Hepatocyte (in vitro differentiated cells): ENCODE results near the gene RPS6KA2.

Experiments used
- EZH2 ChIP-seq: fragments of 200-600 bp; sonication (generic); IDR thresholded peaks from 2 replicates; pipeline ENCODE4 v1.6.1; 2016; ENCODE audit warnings: antibody characterized with exemption, mild to moderate bottlenecking, borderline replicate concordance
- TF ChIP-seq, protein P1 (sequence below): fragments of 200-600 bp; sonication (generic); IDR thresholded peaks from 2 replicates; pipeline ENCODE4 v1.5.1; 2016; ENCODE audit warnings: antibody characterized with exemption, mild to moderate bottlenecking; ENCODE audit not compliant: poor library complexity

DNA sequence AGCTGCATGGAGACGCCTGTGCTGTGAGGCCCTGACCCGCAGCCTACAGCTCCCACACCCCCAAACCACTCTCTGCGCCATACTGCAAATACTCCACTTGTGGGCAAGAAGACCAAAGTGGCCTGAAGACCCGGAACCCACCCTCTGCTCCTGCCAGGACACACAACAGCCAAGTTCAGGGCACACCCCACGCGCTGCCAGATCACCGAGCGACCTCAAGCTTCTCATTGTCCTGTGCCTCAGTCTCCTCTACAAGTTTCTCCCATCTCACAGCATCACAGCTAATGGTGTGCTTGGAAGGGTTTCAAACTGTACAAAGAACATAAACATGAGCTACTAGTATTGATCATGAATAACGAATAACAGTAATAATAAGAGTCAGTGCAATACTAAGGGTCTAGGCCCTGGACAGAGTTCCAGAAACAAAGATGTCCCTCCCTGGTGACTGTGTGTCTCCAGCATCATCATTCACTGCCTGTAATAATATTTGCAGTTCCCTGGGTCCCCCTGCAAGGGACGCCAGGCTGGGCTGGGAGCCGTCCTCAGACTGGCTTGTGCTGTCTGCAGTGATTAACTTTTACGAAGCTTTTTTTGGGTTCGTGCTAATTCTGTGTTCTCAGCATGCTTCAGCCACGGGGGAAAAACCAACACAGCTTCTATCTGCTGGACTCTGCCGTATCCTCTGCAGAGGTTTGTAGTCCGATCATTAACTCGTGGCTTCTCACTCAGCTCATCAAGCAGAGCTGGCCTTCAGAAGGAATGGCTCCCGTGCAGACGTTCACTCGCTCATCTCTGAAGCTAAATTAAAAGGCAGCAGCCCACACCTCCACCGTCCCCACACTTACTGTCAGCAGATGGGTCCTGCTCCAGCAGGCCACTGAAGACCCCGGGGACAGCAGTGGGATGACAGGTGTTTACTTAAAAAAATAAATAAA lies 162.7 kb downstream of the RPS6KA2 start:
- TF ChIP-seq, protein P1, sequence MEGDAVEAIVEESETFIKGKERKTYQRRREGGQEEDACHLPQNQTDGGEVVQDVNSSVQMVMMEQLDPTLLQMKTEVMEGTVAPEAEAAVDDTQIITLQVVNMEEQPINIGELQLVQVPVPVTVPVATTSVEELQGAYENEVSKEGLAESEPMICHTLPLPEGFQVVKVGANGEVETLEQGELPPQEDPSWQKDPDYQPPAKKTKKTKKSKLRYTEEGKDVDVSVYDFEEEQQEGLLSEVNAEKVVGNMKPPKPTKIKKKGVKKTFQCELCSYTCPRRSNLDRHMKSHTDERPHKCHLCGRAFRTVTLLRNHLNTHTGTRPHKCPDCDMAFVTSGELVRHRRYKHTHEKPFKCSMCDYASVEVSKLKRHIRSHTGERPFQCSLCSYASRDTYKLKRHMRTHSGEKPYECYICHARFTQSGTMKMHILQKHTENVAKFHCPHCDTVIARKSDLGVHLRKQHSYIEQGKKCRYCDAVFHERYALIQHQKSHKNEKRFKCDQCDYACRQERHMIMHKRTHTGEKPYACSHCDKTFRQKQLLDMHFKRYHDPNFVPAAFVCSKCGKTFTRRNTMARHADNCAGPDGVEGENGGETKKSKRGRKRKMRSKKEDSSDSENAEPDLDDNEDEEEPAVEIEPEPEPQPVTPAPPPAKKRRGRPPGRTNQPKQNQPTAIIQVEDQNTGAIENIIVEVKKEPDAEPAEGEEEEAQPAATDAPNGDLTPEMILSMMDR: no peak
- TF ChIP-seq EZH2: no peak
